ENCODE measurements around the gene SASH3.

Gene SASH3

GRCh38 chrX:129773649-129774458, 5.9 kb upstream of the SASH3 start:
- no peak for DNase-seq (ENCODE audit: low read depth in 2 of 2)
- TF ChIP-seq CTCF (IDR thresholded peaks at IDR 0.05; ENCODE audit: low read depth, low read length): no peak
- no peak overlapping the region for H3K4me3 ChIP-seq (replicated peaks in 1 of 2; ENCODE audit: low read depth in 2 of 2, low read length in 2 of 2)

GRCh38 chrX:129777218-129778030, 2.3 kb upstream of the SASH3 start:
- no peak for TF ChIP-seq CTCF (IDR thresholded peaks at IDR 0.05; ENCODE audit: low read depth, low read length)
- DNase-seq (ENCODE audit: low read depth in 2 of 2): no peak
- H3K4me3 ChIP-seq (replicated peaks in 1 of 2; ENCODE audit: low read depth in 2 of 2, low read length in 2 of 2): no peak overlapping the region

GRCh38 chrX:129779086-129779672, 570 bp upstream of the SASH3 start:
- H3K4me3 ChIP-seq (replicated peaks in 1 of 2; ENCODE audit: low read depth in 2 of 2, low read length in 2 of 2): no peak overlapping the region
- no peak for TF ChIP-seq CTCF (IDR thresholded peaks at IDR 0.05; ENCODE audit: low read depth, low read length)
- no peak for DNase-seq (ENCODE audit: low read depth in 2 of 2)

GRCh38 chrX:129780441-129781105, 824 bp downstream of the SASH3 start:
- no peak for DNase-seq (ENCODE audit: low read depth in 2 of 2)
- no peak for TF ChIP-seq CTCF (IDR thresholded peaks at IDR 0.05; ENCODE audit: low read depth, low read length)
- no peak overlapping the region for H3K4me3 ChIP-seq (replicated peaks in 1 of 2; ENCODE audit: low read depth in 2 of 2, low read length in 2 of 2)

- no peak for TF ChIP-seq CTCF (IDR thresholded peaks at IDR 0.05; ENCODE audit: low read depth, low read length)
- no peak for DNase-seq (ENCODE audit: low read depth in 2 of 2)
- H3K4me3 ChIP-seq (replicated peaks in 1 of 2; ENCODE audit: low read depth in 2 of 2, low read length in 2 of 2): no peak overlapping the region
These were observed 1.5 kb downstream of the SASH3 start for GRCh38 chrX:129781134-129781672.
